Neuronal stem cell (in vitro differentiated cells): Measurements from ENCODE around the gene XPR1.

Source experiments
- DNase-seq: peaks from one replicate; pipeline ENCODE4 v3.0.0-alpha.2; 2013; ENCODE audit warnings: low spot score
- H2AFZ ChIP-seq: one replicate; pipeline ENCODE4 v1.6.1; 2013; ENCODE audit warnings: mild to moderate bottlenecking, low read length, inconsistent platforms
- H2AK5ac ChIP-seq: 2 replicates; pipeline ENCODE4 v1.6.1; 2013; ENCODE audit warnings: low read depth, mild to moderate bottlenecking, inconsistent platforms, low read length, moderate library complexity, mixed read lengths
- H2BK120ac ChIP-seq: 2 replicates; pipeline ENCODE4 v1.6.1; 2013; ENCODE audit warnings: low read depth, mild to moderate bottlenecking, inconsistent platforms, low read length, moderate library complexity, mixed read lengths
- H2BK12ac ChIP-seq: one replicate; pipeline ENCODE4 v1.6.1; 2013; ENCODE audit warnings: low read length, inconsistent platforms
- H2BK15ac ChIP-seq: 2 replicates; pipeline ENCODE4 v1.6.1; 2013; ENCODE audit warnings: mild to moderate bottlenecking, low read length, inconsistent platforms, mixed read lengths
- H2BK5ac ChIP-seq: one replicate; pipeline ENCODE4 v1.6.1; 2013; ENCODE audit warnings: inconsistent platforms, mild to moderate bottlenecking, low read length, moderate library complexity
- H3K14ac ChIP-seq: one replicate; pipeline ENCODE4 v1.6.1; 2013; ENCODE audit warnings: low read length, inconsistent platforms
- H3K18ac ChIP-seq: 2 replicates; pipeline ENCODE4 v1.6.1; 2013; ENCODE audit warnings: low read length, inconsistent platforms
- H3K23ac ChIP-seq: 2 replicates; pipeline ENCODE4 v1.6.1; 2013; ENCODE audit warnings: low read depth, mild to moderate bottlenecking, mixed read lengths, low read length, inconsistent platforms; ENCODE audit not compliant: poor library complexity
- H3K27ac ChIP-seq: replicated peaks from 3 replicates; pipeline ENCODE4 v1.5.1; 2013; ENCODE audit warnings: low read length, inconsistent platforms
- H3K27me3 ChIP-seq, 3 experiments: 2 replicates each; pipeline ENCODE4 v1.6.1; 2013; ENCODE audit warnings: low read length in 3 of 3, mild to moderate bottlenecking in 2 of 3, inconsistent platforms in 1 of 3, low read depth in 1 of 3, mixed read lengths in 1 of 3, moderate library complexity in 1 of 3; ENCODE audit not compliant: control insufficient read depth in 3 of 3, insufficient read depth in 3 of 3
- H3K36me3 ChIP-seq, 2 donors: replicated peaks in 1 of 2; 2 replicates each; pipeline ENCODE4 v1.6.1; 2013; ENCODE audit warnings: low read length in 2 of 2; ENCODE audit not compliant: control insufficient read depth in 2 of 2, insufficient read depth in 2 of 2
- H3K4ac ChIP-seq: 2 replicates; pipeline ENCODE4 v1.6.1; 2013; ENCODE audit warnings: inconsistent platforms, mild to moderate bottlenecking, low read length, moderate library complexity
- H3K4me1 ChIP-seq, 2 donors: 1 replicate in 1 of 2; 2 replicates in 1 of 2; pipeline ENCODE4 v1.6.1; 2013; ENCODE audit warnings: low read length in 2 of 2, low read depth in 1 of 2; ENCODE audit not compliant: control insufficient read depth in 2 of 2, insufficient read depth in 1 of 2
- H3K4me2 ChIP-seq: one replicate; pipeline ENCODE4 v1.6.1; 2013; ENCODE audit warnings: mild to moderate bottlenecking, low read length, inconsistent platforms; ENCODE audit not compliant: insufficient read depth, poor library complexity, severe bottlenecking
- H3K4me3 ChIP-seq, 2 donors: 2 replicates each; pipeline ENCODE4 v1.5.1; 2013; ENCODE audit warnings: low read length in 2 of 2, mild to moderate bottlenecking in 2 of 2, inconsistent platforms in 1 of 2, moderate library complexity in 1 of 2
- H3K79me1 ChIP-seq: one replicate; pipeline ENCODE4 v1.6.1; 2013; ENCODE audit warnings: low read depth, mild to moderate bottlenecking, inconsistent platforms, low read length, moderate library complexity
- H3K9ac ChIP-seq: one replicate; pipeline ENCODE4 v1.6.1; 2013; ENCODE audit warnings: mild to moderate bottlenecking, low read depth, low read length, inconsistent platforms; ENCODE audit not compliant: poor library complexity
- H3K9me3 ChIP-seq, 2 donors: replicated peaks in 1 of 2; 2 replicates each; pipeline versions ENCODE3 to v1.6.1; 2013; ENCODE audit warnings: low read length in 2 of 2, mild to moderate bottlenecking in 2 of 2, inconsistent platforms in 1 of 2, low read depth in 1 of 2, mixed read lengths in 1 of 2, moderate library complexity in 1 of 2; ENCODE audit not compliant: control insufficient read depth in 2 of 2, insufficient read depth in 1 of 2
- H4K8ac ChIP-seq: one replicate; pipeline ENCODE4 v1.6.1; 2013; ENCODE audit warnings: low read depth, mild to moderate bottlenecking, inconsistent platforms, low read length, moderate library complexity
- H4K91ac ChIP-seq: one replicate; pipeline ENCODE4 v1.6.1; 2013; ENCODE audit warnings: low read length, low read depth, mild to moderate bottlenecking, inconsistent platforms; ENCODE audit not compliant: poor library complexity
- WGBS, 2 donors: extraction: QIAGEN DNeasy Blood & Tissue Kit; methylation state at CpG; one replicate each; pipeline ENCODE4 v1.1.7; 2013; ENCODE audit warnings: missing lambda C conversion rate in 2 of 2, mixed read lengths in 1 of 2; ENCODE audit not compliant: insufficient read length in 2 of 2, insufficient replicate concordance in 1 of 2; ENCODE audit errors: extremely low coverage in 2 of 2; 5-methylcytosine and 5-hydroxymethylcytosine counted together

XPR1 gene

GRCh38 chr1:180762796-180763195, 131.0 kb downstream of the XPR1 start:
- Histone ChIP-seq H3K36me3 (no peaks in the 10 kb centered on the region), H4K8ac (no peak overlapping the region), H3K18ac (no peak overlapping the region), H3K23ac (no peak overlapping the region), H2BK15ac (no peak overlapping the region), H3K4me1 (no peaks in the 10 kb centered on the region), H2AFZ (no peak overlapping the region), H3K27me3 (no peaks in the 10 kb centered on the region), H3K4ac (no peak overlapping the region), H3K27ac (no peak overlapping the region), H2BK12ac (no peak overlapping the region), H2BK120ac (no peak overlapping the region), H3K14ac (no peak overlapping the region), H3K4me3 (no peak overlapping the region), H3K4me2 (no peak overlapping the region), H3K9ac (no peak overlapping the region), H2AK5ac (no peak overlapping the region), H3K9me3 (no peaks in the 10 kb centered on the region), H4K91ac (no peak overlapping the region), H2BK5ac (no peak overlapping the region), H3K79me1 (no peaks in the 10 kb centered on the region)
- no peak for DNase-seq
- WGBS, 2 donors = no CpG with 5 or more reads among the region's 5 CpGs

- Histone ChIP-seq H3K9ac (no peak overlapping the region), H3K14ac (no peak overlapping the region), H3K36me3 (no peaks in the 10 kb centered on the region), H4K91ac (no peak overlapping the region), H3K79me1 (no peaks in the 10 kb centered on the region), H3K27me3 (no peaks in the 10 kb centered on the region), H3K4me3 (no peak overlapping the region), H3K4me2 (no peak overlapping the region), H3K4me1 (no peaks in the 10 kb centered on the region), H2BK120ac (no peak overlapping the region), H4K8ac (no peak overlapping the region), H2BK15ac (no peak overlapping the region), H3K9me3 (peaks cover 0 to 4% of the 10 kb centered on the region in 2 donors), H3K18ac (no peak overlapping the region), H2BK5ac (no peak overlapping the region), H3K4ac (no peak overlapping the region), H2AFZ (no peak overlapping the region), H3K27ac (no peak overlapping the region), H2AK5ac (no peak overlapping the region), H3K23ac (no peak overlapping the region), H2BK12ac (no peak overlapping the region)
- no CpG with 5 or more reads among the region's 2 CpGs for WGBS, 2 donors
- no peak for DNase-seq
Measured at GRCh38 chr1:180765151-180765550, 133.3 kb downstream of the XPR1 start.

GRCh38 chr1:180769889-180770288, 138.1 kb downstream of the XPR1 start:
- no peak overlapping the region for H2BK5ac ChIP-seq
- H3K14ac ChIP-seq = no peak overlapping the region
- no peak overlapping the region for H2BK12ac ChIP-seq
- no peak overlapping the region for H3K23ac ChIP-seq
- no peaks in the 10 kb centered on the region for H3K79me1 ChIP-seq
- peaks cover 0 to 5% of the 10 kb centered on the region in 2 donors for H3K9me3 ChIP-seq
- H3K4me1 ChIP-seq = no peaks in the 10 kb centered on the region
- no peak overlapping the region for H3K4me2 ChIP-seq
- no peak overlapping the region for H2BK15ac ChIP-seq
- H3K9ac ChIP-seq = no peak overlapping the region
- H3K27ac ChIP-seq = no peak overlapping the region
- no peak for DNase-seq
- no peak overlapping the region for H2AFZ ChIP-seq
- no peak overlapping the region for H4K8ac ChIP-seq
- no peak overlapping the region for H4K91ac ChIP-seq
- no peak overlapping the region for H3K4ac ChIP-seq
- H3K27me3 ChIP-seq = no peaks in the 10 kb centered on the region
- no peak overlapping the region for H3K4me3 ChIP-seq
- H3K36me3 ChIP-seq = no peaks in the 10 kb centered on the region
- no peak overlapping the region for H2BK120ac ChIP-seq
- no peak overlapping the region for H2AK5ac ChIP-seq
- H3K18ac ChIP-seq = no peak overlapping the region

- H2AFZ ChIP-seq = no peak overlapping the region
- H3K4ac ChIP-seq = no peak overlapping the region
- H4K91ac ChIP-seq = no peak overlapping the region
- no peak overlapping the region for H3K14ac ChIP-seq
- no peaks in the 10 kb centered on the region for H3K36me3 ChIP-seq
- no peak overlapping the region for H2BK120ac ChIP-seq
- no peak overlapping the region for H3K9ac ChIP-seq
- H2BK5ac ChIP-seq = no peak overlapping the region
- no peak overlapping the region for H3K18ac ChIP-seq
- no peak overlapping the region for H3K23ac ChIP-seq
- H2BK15ac ChIP-seq = no peak overlapping the region
- no peak overlapping the region for H3K4me2 ChIP-seq
- H3K27me3 ChIP-seq = no peaks in the 10 kb centered on the region
- H2BK12ac ChIP-seq = no peak overlapping the region
- H2AK5ac ChIP-seq = no peak overlapping the region
- peaks cover 0 to 7% of the 10 kb centered on the region in 2 donors for H3K9me3 ChIP-seq
- H3K4me1 ChIP-seq = no peaks in the 10 kb centered on the region
- no peak for DNase-seq
- H4K8ac ChIP-seq = no peak overlapping the region
- no peaks in the 10 kb centered on the region for H3K79me1 ChIP-seq
- H3K27ac ChIP-seq = no peak overlapping the region
- 100% methylated on average over 1 of the region's 1 CpG for WGBS, 2 donors
- no peak overlapping the region for H3K4me3 ChIP-seq
Measured at GRCh38 chr1:180773210-180773865, 141.5 kb downstream of the XPR1 start.
